HG02623 (cell line): ENCODE data around the gene APMAP.

ENCODE experiments used
- ATAC-seq: cut with Tn5 transposase; IDR thresholded peaks from one replicate; pipeline ENCODE4 v1.9.1; 2021; ENCODE audit warnings: moderate library complexity; ENCODE audit not compliant: unreplicated experiment

APMAP gene

DNA sequence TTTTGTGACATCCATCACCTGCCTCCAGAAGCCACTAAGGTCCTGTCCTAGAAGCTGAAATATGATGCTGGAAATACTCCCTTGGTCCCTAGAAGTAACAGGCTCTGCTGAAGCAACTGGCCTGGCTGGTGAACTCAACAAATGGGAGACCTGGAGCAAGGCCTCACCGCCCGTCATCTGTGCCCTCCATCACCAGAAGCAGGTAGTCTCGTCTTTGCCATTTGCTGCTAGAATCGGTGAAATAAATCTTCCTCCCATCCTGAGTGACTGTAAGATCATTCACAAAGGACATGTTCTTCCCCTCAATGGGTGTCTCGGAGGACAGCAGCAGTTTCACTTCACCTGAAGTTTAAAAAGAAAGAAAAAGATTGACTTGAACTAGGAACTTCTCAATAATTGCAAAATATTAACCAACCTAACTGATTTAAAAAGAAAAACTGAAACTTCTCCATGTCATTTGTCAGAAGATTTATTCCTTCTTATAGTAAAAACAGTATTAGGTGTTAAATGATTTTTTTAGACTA, 22.5 kb downstream of the APMAP start:
- ATAC-seq: no peak

DNA sequence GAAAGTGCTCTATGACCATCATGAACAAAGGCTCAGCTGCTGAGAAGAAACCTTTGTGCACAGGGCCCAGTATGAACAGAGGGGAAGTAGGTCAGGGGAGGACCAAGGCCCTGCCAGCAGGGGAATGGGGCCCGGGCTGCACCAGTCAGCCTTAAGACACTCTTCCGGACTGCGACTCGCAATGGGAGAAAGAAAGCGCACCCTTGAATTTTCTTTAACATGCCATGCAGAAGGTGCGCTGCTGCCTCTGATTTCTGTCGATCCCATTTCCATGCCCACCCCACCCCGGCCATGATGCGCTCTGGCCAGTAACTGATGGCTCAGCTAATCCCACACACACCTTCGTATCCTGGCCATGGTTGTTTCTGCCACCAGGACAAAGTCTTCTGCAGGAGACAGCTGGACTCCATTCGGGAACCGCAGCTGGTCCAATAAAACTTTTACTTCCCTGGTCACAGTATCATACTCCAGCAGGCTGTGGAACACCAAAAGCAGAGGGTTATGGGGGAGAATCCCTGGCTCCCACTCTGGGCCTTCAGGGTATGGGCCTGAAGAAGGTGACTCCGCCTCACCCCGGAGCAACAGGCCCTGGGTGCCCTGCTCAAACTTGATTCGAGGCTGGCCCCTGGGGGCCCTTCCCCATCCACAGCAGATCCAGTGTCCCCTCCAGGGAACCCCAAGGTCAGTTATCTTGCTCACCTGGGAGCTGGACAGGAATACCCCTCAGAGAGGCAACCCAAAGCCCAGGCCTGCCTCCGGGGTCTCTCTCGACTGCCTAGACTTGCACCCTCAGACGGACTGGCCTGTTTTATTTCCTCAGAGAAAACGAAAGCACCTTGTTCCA, 23.1 kb downstream of the APMAP start:
- ATAC-seq: no peak

DNA sequence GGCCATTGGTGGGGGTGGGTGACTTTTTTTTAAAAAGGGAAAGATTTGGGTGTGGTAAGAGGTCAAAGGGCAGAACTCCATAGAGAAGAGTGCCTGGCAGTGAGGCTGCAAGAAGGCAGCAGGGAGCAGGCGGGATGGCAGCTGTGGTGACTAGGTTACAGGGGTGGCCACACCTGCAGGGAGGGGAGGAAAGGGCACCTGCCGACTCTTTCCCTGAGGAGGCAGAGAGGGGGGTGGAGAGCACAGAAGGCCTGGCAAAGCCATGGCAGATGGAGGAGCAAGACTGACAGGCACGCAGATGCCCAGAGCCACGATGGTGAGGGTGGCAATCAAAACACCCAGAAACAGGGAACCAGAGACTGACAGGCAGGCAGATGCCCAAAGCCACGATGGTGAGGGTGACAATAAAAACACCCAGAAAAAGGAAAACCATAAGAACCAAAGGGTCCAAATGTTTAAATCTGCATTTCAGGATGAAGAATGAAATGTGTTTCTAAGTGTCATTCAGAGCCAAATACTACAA, 24.2 kb downstream of the APMAP start:
- no peak for ATAC-seq

DNA sequence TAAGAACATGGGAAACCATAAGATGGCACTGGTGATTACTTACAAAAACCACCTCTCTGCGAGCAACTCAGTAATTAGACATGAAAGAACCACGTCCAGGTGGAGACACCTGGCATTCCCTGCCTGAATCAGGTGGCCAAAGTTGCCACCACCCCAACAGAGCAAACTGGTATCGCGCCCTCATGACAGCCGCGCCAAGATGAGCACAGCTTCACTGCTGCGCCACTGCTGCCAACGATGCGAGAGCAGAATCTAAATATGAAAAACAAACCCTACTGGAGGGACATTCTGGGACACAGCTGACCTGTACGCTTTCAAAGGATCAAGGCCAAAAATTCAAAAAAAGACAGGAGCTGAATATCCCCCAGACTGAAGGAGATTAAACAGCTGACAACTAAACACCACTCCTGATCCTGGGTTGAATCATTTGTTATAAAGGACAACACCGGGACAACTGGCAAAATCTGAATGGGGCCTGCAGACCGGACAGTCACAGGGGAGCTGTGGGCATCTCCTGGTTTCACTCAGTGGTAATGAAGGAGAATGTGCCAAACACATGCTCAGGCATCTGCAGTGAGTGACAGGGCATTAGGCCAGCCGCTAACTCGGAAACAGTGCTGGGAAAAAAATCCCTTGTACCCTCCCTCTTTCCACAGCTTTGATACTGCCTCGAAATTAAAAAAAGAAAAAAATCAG, 26.1 kb downstream of the APMAP start:
- ATAC-seq: no peak

DNA sequence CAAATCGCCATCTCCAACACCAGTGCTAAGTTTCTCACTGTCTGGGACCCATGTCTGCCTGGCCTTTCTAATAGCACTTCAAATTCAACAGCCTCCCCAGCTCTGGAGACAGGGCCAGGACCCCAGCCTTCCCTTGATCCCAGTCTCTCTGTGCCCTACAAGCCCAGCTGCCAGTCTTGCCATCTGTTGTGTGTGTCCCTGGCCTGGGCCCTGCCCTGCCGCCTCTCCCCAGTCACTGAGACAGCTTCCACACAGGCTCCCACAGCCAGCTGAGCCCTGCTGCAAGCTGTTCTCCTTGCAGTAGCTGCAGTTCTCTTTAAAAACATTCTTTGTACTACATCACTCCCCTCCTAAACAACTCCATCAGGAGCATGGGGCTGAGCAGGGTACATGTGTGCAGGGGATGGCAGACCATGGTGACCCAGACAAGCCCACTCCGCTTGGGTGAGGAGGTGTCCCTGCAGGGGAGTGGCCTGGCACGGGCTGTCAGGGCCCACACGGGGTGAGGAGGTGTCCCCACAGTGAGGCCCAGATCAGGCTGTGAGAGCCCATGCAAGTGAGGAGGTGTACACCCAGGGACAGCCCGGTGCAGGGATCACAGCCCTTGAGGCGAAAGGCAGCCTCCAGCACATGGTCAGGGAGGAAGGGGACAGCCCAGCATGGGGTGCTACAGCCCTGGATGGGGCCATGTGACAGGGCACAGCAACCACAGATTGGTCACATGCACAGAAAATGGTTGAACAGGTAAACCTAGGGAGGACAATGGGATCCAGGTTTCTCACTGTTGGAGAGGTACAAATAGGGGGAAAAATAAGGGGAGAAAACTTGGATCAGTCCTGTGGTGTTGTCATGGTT, 27.3 kb downstream of the APMAP start:
- ATAC-seq: no peak

DNA sequence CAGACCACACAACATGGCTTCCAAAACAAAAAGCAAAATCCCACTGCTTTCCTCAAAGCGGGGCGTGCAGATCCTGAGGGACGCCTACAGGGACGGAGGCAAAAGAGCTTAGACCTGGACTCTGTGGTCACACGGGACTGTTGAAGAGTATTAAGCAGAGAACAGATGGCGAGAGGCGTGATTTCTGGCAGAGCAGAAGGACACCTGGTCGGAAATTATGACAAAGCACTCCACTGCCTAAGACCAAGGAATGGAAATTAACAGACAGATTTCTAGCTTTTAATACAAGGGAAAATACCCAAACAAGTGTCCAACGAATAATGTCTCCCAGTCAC, 28.1 kb downstream of the APMAP start:
- no peak for ATAC-seq

DNA sequence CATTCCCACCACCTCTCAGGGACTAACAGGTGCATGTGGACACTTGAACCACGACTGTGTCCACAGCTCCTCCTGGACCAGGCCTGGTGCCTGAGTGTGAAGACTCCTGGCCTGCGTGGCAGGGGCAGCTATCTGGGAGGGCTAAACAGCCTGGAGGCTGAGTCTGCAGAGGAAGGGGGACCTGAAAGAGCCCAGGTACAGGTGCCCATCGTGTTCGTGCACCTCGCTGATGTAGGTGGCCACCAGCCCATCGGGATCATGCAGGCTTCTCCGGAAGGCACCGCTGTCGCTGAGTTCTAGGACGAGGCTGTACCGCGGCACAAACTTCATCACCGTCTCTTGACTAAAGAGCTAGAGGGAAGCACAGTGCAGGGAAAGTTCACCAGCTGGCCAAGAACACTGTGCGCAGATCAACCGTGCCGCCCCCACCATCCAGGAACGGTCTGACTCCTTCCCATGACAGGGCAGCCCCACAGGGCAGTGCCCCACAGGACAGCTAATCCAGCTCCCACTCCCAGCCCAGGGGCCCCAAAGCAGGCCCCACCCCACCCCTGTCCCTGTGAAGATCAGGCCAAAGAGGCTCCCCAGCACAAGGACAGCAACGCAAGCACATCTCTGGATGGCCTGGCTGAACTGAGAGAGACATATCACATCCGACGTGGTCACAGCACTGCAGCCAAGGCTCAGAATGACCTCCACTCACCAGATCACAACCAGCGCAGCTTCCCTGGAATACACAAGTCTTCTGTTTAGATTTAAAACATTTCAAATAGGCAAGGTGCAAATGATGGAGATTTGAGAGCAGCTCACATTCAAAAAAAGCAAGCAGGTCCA, 28.7 kb downstream of the APMAP start:
- ATAC-seq: no peak

DNA sequence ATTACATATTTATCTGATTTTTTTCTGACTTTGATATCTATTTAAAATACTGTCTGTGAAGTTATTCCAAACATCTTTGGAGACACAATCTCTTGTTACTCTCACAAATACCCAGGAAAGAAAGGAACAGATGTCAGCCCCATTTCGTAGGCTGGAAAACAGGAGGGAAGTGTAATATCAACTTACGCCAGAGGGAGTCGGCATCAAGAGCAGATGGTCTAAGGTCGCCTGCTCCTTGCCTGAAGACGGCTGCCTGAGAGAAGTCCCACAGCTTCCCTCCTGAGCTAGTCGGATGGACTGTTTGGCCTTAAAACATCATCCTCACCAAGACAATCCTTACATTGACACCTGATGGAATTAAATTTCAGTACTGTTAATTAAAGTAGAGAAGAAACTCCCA, 30.0 kb downstream of the APMAP start:
- no peak for ATAC-seq

DNA sequence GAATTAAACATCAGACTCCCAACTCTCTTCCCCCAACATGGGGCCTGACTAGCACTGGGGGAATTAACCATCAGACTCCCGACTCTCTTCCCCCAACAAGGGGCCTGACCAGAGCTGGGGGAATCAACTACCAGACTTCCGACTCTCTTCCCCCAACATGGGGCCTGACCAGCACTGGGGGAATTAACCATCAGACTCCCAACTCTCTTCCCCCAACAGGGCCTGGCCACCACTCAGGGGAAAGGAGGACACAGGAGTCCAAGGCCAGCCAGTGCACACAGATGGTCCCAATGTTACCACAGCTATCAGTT, 30.4 kb downstream of the APMAP start:
- no peak for ATAC-seq

DNA sequence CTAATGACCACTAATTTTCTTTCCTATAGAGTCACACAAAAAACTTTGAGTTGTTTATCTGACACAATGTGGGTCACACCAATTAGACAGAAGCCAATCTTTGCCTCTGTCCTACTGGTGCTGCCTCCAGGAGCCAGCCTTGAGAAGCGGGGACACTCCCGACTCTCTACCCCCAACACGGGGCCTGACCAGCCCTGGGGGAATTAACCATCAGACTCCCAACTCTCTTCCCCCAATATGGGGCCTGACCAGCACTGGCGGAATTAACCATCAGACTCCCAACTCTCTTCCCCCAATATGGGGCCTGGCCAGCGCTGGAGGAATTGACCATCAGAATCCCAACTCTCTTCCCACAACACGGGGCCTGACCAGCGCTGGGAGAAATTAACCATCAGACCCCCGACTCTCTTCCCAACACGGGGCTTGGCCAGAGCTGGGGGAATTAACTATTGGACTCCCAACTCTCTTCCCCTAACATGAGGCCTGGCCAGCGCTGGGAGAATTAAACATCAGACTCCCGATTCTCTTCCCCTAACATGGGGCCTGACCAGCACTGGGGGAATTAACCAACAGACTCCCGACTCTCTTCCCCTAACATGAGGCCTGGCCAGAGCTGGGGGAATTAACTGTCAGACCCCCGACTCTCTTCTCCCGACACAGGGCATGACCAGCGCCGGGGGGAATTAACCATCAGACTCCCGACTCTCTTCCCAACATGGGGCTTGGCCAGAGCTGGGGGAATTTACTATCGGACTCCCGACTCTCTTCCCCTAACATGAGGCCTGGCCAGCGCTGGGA, 31.0 kb downstream of the APMAP start:
- ATAC-seq: no peak

DNA sequence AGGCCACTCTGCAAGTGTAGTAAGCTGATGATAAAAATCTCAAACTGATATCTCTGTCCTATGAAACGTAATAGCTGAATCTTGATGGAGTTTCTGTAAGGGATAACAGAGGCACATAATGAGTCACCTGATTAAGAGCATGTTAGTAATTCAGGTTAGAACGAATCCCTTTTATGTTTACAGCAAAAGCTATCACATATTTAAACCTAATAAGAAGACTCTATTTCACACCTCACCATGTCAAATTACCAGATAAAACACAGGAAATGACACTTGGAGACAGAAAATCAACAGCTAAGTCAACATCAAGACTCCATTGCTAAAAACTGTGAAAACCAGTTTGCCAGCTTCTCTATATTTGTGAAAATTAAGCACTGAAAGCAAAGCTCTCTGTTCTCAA, 31.7 kb downstream of the APMAP start:
- no peak for ATAC-seq

DNA sequence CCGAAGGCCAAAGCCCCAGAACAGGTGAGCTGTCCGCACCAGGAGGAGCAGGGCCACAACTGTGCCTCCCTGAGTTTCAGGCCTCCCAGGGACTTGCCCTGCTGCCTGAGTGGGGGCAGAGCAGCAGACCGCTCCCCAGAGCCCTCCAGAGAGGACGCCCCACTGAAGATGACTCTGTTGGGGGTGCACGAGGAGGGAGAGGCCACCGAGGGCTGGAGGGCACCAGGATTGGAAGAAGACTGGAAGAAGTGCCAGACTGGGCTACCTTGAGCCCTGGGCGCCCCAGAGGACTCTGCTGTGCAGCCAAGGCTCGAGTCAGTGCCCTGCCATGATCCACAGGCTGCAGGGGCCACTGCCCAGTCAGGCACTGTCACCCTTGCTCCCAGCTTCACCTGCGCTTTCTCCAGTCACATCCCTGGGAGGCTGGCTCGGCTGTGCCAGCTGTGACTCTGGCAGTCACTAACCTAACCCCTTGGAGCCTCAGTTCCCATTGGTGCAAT, 32.2 kb downstream of the APMAP start:
- no peak for ATAC-seq

DNA sequence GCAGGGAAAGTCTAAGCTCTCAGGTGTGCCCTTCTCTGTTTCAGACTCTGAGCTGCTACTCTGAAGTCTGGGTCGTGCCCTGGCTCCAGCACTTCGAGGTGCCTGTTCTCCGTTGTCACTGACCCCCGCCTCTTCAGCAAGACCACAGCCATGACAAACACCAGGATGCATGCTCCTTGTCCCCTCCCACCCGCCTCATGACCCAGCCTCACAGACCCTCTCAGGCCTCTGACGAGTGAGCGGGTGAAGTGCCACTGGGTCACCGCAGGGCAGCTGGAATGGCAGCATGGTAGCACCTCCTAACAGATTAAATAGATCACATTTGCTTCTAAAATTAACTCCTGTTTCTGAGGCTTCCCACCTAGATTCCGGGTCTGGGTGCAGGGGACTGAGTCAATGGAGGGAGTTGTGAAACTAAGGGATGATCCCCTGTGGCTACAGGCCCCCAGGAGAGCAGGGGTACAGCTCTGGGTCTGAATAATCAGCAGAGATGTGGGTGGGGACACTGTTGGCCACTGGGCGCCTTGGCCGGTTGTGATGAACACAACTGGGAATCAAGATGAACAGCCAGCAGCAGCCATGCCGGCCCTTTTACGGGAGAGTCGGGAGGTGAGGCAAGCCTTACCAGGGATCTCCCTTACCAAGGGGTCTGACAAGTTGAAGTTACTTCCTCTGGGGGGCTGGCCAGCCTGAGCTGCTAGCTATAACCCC, 32.8 kb downstream of the APMAP start:
- no peak for ATAC-seq

DNA sequence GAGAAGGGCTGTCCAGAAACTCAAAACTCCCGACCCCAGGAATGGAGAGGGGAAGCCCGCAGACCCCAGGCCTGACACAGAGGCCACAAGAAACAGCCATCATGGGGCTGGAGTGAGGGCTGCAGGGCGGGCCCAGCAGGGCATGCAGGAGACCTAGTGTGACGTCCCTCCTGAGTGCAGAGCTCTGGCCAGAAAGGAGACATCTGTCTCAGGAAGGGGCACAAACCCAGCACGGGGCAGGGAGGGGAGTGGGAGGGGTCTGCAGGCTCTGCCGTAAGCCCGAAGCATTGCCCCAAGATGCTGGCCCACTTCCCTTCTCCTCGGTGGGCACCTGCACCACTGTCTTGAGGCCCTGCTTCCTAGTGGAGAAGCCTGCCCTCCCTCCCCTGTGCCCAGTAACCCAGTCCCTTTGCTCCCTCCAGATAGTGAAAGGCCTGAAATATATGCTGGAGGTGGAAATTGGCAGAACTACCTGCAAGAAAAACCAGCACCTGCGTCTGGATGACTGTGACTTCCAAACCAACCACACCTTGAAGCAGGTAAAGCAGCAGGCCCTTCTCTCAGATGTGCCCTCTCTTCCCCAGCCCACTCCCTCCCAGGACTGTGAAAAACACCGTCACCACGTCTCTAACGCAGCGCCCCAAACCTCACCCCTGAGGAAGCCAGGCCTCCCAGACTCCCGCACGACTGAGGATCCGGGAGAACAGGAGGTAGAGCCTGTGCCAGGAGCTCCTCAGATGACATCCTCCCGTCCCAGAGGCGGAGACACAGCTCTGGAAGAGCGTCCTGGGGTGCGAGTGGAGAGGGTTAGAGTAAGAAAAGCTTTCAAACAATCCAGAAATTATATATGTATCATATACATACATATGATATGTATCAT, 33.8 kb downstream of the APMAP start:
- no peak for ATAC-seq

DNA sequence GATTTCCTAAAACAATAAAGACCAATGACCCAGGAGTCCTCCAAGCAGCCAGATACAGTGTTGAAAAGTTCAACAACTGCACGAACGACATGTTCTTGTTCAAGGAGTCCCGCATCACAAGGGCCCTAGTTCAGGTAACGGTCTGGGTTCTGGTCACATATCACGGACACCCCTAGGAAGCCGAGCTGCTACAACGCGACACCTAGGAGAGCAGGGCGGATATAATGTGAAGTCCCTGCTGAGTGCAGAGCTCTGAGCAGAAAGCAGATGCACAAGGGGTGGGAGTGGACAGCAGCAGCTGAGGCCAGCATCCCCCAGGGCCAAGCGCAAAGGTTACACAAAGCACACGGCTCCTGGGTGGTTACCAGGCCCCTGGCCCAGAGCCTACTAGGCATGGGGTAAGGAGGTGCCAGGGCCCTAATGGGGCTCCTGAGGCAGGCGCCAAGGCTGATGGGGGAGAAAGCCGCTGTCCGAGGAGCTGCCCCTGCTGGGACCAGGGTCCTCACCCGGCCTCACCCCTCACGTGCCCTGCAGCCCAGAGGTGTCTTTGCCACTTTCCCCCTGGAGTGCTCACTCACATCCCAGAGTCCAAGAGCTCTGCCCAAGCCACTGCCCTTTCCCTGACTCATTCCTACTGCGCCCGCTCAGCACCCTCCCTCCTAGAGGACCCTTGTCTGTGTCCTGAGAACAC, 35.1 kb downstream of the APMAP start:
- no peak for ATAC-seq

DNA sequence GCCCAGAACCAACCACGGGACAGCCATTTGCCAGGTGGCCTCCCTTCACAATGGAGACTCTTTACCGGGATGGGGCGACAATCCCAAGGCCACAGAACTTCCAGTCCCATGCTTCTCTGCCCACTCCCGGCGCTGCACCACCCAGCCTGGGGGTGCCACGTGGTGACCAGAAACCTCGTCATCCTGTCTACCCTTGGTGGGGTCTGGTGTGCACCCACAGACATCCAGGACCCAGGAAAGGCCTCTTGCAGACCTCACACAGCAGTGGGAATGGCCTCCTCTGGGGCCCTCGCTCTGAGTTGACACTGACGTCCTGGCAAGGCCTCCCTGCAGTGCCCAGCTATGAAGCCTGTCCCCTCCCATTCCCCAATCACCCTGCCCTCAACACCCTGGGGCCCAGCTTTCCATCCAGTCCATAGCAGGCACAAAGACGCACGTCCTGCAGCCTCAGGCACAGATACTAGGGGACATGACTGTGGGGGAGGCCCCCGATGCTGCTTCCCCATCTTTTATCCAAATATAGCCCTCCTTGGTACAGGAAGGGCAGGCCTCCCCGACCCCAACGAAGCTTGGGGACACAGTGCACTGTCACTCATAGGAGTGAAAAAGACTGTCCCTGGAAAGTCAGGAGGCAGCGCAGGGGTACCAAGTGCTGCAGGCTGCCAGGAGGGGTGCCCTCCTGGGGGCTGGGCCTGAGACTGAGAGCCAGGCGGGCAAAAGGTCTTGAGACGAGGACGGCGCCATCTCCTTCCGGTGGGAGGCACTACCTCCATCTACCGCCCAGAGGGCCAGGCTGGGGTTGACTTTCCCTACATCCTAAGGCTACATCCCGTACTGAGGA, 36.3 kb downstream of the APMAP start:
- no peak for ATAC-seq
